K562 (cell line): ENCODE data around the gene SMAD3. TPM values are rescaled to one million over a fixed set of nuclear protein-coding genes. Genes with fewer than 3 reads are reported as not detected.
A peak's percentile ranks its signal among the peaks of the same experiment; 100 is the strongest.

Experiments used
- ARNT ChIP-seq, 2 experiments: fragments of 450-650 bp; IDR thresholded peaks; 2 replicates each; pipeline ENCODE4 v1.6.1; 2016; ENCODE audit warnings: mild to moderate bottlenecking in 1 of 2
- CUX1 ChIP-seq: fragments of 200-800 bp; sonication (Bioruptor generic); IDR thresholded peaks from 2 replicates; pipeline ENCODE4 v1.6.1; 2016; ENCODE audit warnings: missing genetic modification characterization, missing compliant biosample characterization
- DIDO1 ChIP-seq: fragments of 450-650 bp; IDR thresholded peaks from 2 replicates; pipeline ENCODE4 v1.6.1; 2016; ENCODE audit warnings: low read depth, missing biosample characterization, missing genetic modification characterization
- DLX4 ChIP-seq: fragments of 250-450 bp; sonication (Bioruptor Pico); IDR thresholded peaks from 2 replicates; pipeline ENCODE4 v1.6.1; 2021; ENCODE audit warnings: mild to moderate bottlenecking
- HMG20A ChIP-seq: fragments of 450-650 bp; formaldehyde crosslinking; conservative IDR thresholded peaks from 2 replicates; pipeline ENCODE4 v1.4.0; 2020; ENCODE audit warnings: mild to moderate bottlenecking, mixed read lengths
- HNRNPUL1 ChIP-seq: fragments of 200-400 bp; formaldehyde crosslinking; IDR thresholded peaks from 2 replicates; pipeline ENCODE4 v1.6.1; 2017; ENCODE audit warnings: low read length
- HSF4 ChIP-seq: fragments of 250-450 bp; sonication (Bioruptor Pico); IDR thresholded peaks from 2 replicates; pipeline ENCODE4 v2.1.2; 2022; ENCODE audit warnings: mild to moderate bottlenecking, moderate library complexity, borderline replicate concordance
- MTA2 ChIP-seq: fragments of 450-650 bp; IDR thresholded peaks from 2 replicates; pipeline ENCODE4 v1.6.1; 2016; ENCODE audit warnings: low read depth
- NFE2 ChIP-seq: IDR thresholded peaks from 2 replicates; pipeline ENCODE4 v1.6.1; 2014; ENCODE audit warnings: antibody characterized with exemption, low read depth
- NR2C2 ChIP-seq, 2 experiments: fragments of 200-800 bp in 1 of 2; sonication (Bioruptor generic) in 1 of 2; sonication (generic) in 1 of 2; formaldehyde crosslinking in 1 of 2; IDR thresholded peaks; 2 replicates each; pipeline versions ENCODE4 v1.6.1 to v1.8.0; 2016 to 2022; ENCODE audit warnings: mild to moderate bottlenecking in 1 of 2, missing compliant biosample characterization in 1 of 2, missing genetic modification characterization in 1 of 2, missing genetic modification reagents in 1 of 2
- POLR2G ChIP-seq: fragments of 200-400 bp; formaldehyde crosslinking; IDR thresholded peaks from 2 replicates; pipeline ENCODE4 v1.6.1; 2017; ENCODE audit warnings: low read depth, mild to moderate bottlenecking, antibody characterized with exemption, low read length, moderate library complexity
- PURB ChIP-seq: sonication (generic); formaldehyde crosslinking; IDR thresholded peaks from 2 replicates; pipeline ENCODE4 v1.9.0; 2021; ENCODE audit warnings: low read depth, mild to moderate bottlenecking, missing genetic modification reagents
- SMARCB1 ChIP-seq: IDR thresholded peaks from 2 replicates; pipeline ENCODE4 v1.6.1; 2011; ENCODE audit warnings: improper control_type of control experiment, low read depth; ENCODE audit not compliant: insufficient read length
- TAF1 ChIP-seq: IDR thresholded peaks from 2 replicates; pipeline ENCODE4 v1.6.1; 2011; ENCODE audit warnings: mild to moderate bottlenecking, low read length, moderate library complexity; ENCODE audit not compliant: insufficient read depth, control insufficient read depth, severe bottlenecking; ENCODE audit errors: extremely low read depth
- TRIM24 ChIP-seq, 2 experiments: fragments of 450-650 bp; IDR thresholded peaks; 2 replicates each; pipeline ENCODE4 v1.6.1; 2016
- ZC3H8 ChIP-seq: fragments of 450-650 bp; IDR thresholded peaks from 2 replicates; pipeline ENCODE4 v1.6.1; 2017
- ZNF140 ChIP-seq: fragments of 250-450 bp; sonication (Bioruptor Pico); IDR thresholded peaks from 2 replicates; pipeline ENCODE4 v1.8.0; 2021; ENCODE audit warnings: moderate library complexity, mild to moderate bottlenecking, inconsistent platforms
- ZNF280B ChIP-seq: fragments of 250-450 bp; sonication (Bioruptor Pico); IDR thresholded peaks from 2 replicates; pipeline ENCODE4 v1.5.1; 2021; ENCODE audit warnings: mild to moderate bottlenecking
- ZNF354B ChIP-seq: fragments of 250-450 bp; sonication (Bioruptor Pico); IDR thresholded peaks from 2 replicates; pipeline ENCODE4 v1.4.0; 2020
- ZNF655 ChIP-seq: fragments of 250-450 bp; sonication (Bioruptor Pico); IDR thresholded peaks from 2 replicates; pipeline ENCODE4 v1.5.0; 2021
- ZNF668 ChIP-seq: fragments of 250-450 bp; sonication (Bioruptor Pico); IDR thresholded peaks from 2 replicates; pipeline ENCODE4 v1.8.0; 2022; ENCODE audit warnings: mild to moderate bottlenecking, inconsistent platforms
- polyA plus RNA-seq, 8 experiments: library from polyadenylated mRNA; depleted of rRNA in 4 of 8; stranded (reverse) in 5 of 8; unstranded in 3 of 8; fragments of >200 nt; fragmentation: Nextera tagmentation in 2 of 8; fragmentation: Illumina TruSeq in 1 of 8; extraction: Ambion mirVana in 2 of 8; extraction: Trizol in 1 of 8; gene quantifications; 2 replicates each; pipeline versions ENCODE4 v1.2.1 to v1.2.3, GENCODE V29; 2011 to 2014; ENCODE audit warnings: inconsistent platforms in 1 of 8, missing spikeins in 1 of 8
- total RNA-seq, 7 experiments: library from RNA; depleted of rRNA in 6 of 7; stranded (reverse); fragments of >200 nt in 6 of 7; fragmentation: Illumina TruSeq in 2 of 7; extraction: Trizol in 2 of 7; gene quantifications; 2 replicates each; pipeline versions ENCODE4 v1.2.1 to v1.2.3, GENCODE V29; 2011 to 2021; ENCODE audit warnings: low replicate concordance in 1 of 7

Gene SMAD3
- total and polyA plus RNA-seq, 9 of the 15 experiments (the other 6 are each of a cell fraction or from before 2014, with no cell fraction given), result 4.3 to 39.2 (median 11.1) TPM

GRCh38 chr15:67082007-67082536 is 16.7 kb downstream of the SMAD3 start (continued):
- no peak for TF ChIP-seq DIDO1 (tag)
- TF ChIP-seq ZNF668 (CRISPR knock-in tag), result 0 out of 2 replicates have a peak, but pooled peaks have one; percentile 15
- TF ChIP-seq ARNT (IDR thresholded peaks at IDR 0.05), result no peak
- TF ChIP-seq HNRNPUL1, result no peak
- TF ChIP-seq PURB (CRISPR knock-in tag), result no peak
- TF ChIP-seq HSF4 (CRISPR knock-in tag), result no peak
- no peak for TF ChIP-seq TAF1
- TF ChIP-seq ZNF655 (CRISPR knock-in tag), result no peak
- no peak for TF ChIP-seq ZNF354B (CRISPR knock-in tag)
- TF ChIP-seq POLR2G, result no peak
- no peak for TF ChIP-seq CUX1 (CRISPR knock-in tag)
- TF ChIP-seq DLX4, result no peak
- no peak for TF ChIP-seq SMARCB1
- TF ChIP-seq MTA2, result no peak
- peak; percentile 96 to 99 for TF ChIP-seq TRIM24 (IDR thresholded peaks at IDR 0.05)
- no peak for TF ChIP-seq NFE2
- TF ChIP-seq ZC3H8, result no peak
- no peak for TF ChIP-seq ZNF140
- no peak for TF ChIP-seq HMG20A (CRISPR knock-in tag)
- no peak for TF ChIP-seq NR2C2 (CRISPR knock-in tag; IDR thresholded peaks at IDR 0.05)
- no peak for TF ChIP-seq NR2C2 (tag; IDR thresholded peaks at IDR 0.05)
- no peak for TF ChIP-seq ZNF280B
